ENCODE measurements around the gene TTC28. TPM values are rescaled to one million over a fixed set of nuclear protein-coding genes. Genes with fewer than 3 reads are reported as not detected.
A peak's percentile ranks its signal among the peaks of the same experiment; 100 is the strongest.
"Not testable (repeated sequence)": the region's sequence is repeated elsewhere in the genome, so short reads cannot be mapped to it uniquely, and the experiment has no call there.

TTC28 gene
- total and polyA plus RNA-seq, 8 donors = 31.1 to 44.2 (median 41.4) TPM

GRCh38 chr22:28627791-28628190, 51.8 kb downstream of the TTC28 start:
- H3K36me3 ChIP-seq = no peaks in the 10 kb centered on the region
- H3K9me3 ChIP-seq = no peaks in the 10 kb centered on the region
- no peak overlapping the region for H3K27ac ChIP-seq
- intact Hi-C loops (cut with DNase I) = no loop called here
- no peak overlapping the region for H3K4me3 ChIP-seq
- ATAC-seq (no peak), DNase-seq (no peak)
- no peak for TF ChIP-seq CTCF (IDR thresholded peaks at IDR 0.05)
- H3K4me1 ChIP-seq = no peaks in the 10 kb centered on the region
- H3K27me3 ChIP-seq = no peaks in the 10 kb centered on the region

GRCh38 chr22:28620244-28620922, 59.3 kb downstream of the TTC28 start:
- Histone ChIP-seq H3K4me1 (no peaks in the 10 kb centered on the region), H3K9me3 (no peaks in the 10 kb centered on the region), H3K4me3 (no peak overlapping the region), H3K27ac (no peak overlapping the region), H3K36me3 (no peaks in the 10 kb centered on the region), H3K27me3 (no peaks in the 10 kb centered on the region)
- ATAC-seq = no peak
- no peak for TF ChIP-seq CTCF (IDR thresholded peaks at IDR 0.05)
- intact Hi-C loops (cut with DNase I) = no loop called here
- DNase-seq = no peak

- no peak overlapping the region for H3K4me3 ChIP-seq
- intact Hi-C loops (cut with DNase I) = no loop called here
- no peaks in the 10 kb centered on the region for H3K4me1 ChIP-seq
- no peak overlapping the region for H3K27ac ChIP-seq
- no peak for ATAC-seq
- DNase-seq = no peak
- TF ChIP-seq CTCF (IDR thresholded peaks at IDR 0.05) = no peak
- no peaks in the 10 kb centered on the region for H3K27me3 ChIP-seq
- H3K9me3 ChIP-seq = no peaks in the 10 kb centered on the region
- H3K36me3 ChIP-seq = no peaks in the 10 kb centered on the region
Observed at GRCh38 chr22:28619236-28619635, 60.4 kb downstream of the TTC28 start.

- H3K9me3 ChIP-seq; H3K36me3 ChIP-seq; H3K27me3 ChIP-seq; H3K27ac ChIP-seq; intact Hi-C loops (cut with DNase I); ATAC-seq; H3K4me3 ChIP-seq; H3K4me1 ChIP-seq; DNase-seq: not testable (repeated sequence)
Observed at GRCh38 chr22:28615423-28615822, 64.2 kb downstream of the TTC28 start.

- intact Hi-C loops (cut with DNase I) = no loop called here
- no peak overlapping the region for H3K4me3 ChIP-seq
- no peaks in the 10 kb centered on the region for H3K4me1 ChIP-seq
- DNase-seq = no peak
- H3K36me3 ChIP-seq = no peaks in the 10 kb centered on the region
- H3K27me3 ChIP-seq = no peaks in the 10 kb centered on the region
- no peak for ATAC-seq
- H3K9me3 ChIP-seq = no peaks in the 10 kb centered on the region
- TF ChIP-seq CTCF (IDR thresholded peaks at IDR 0.05) = no peak
- H3K27ac ChIP-seq = no peak overlapping the region
Observed at GRCh38 chr22:28609921-28610320, 69.7 kb downstream of the TTC28 start.

GRCh38 chr22:28608546-28608945, 71.1 kb downstream of the TTC28 start:
- H3K27ac ChIP-seq = no peak overlapping the region
- DNase-seq = no peak
- intact Hi-C loops (cut with DNase I) = no loop called here

More at GRCh38 chr22:28608546-28608945, 71.1 kb downstream of the TTC28 start:
- Histone ChIP-seq H3K36me3 (no peaks in the 10 kb centered on the region), H3K27me3 (no peaks in the 10 kb centered on the region), H3K4me3 (no peak overlapping the region), H3K9me3 (no peaks in the 10 kb centered on the region), H3K4me1 (no peaks in the 10 kb centered on the region)
- TF ChIP-seq CTCF (IDR thresholded peaks at IDR 0.05) = no peak
- peak; percentile 75 for ATAC-seq

Data from left lung (tissue), 10 donors.